ENCODE results near the gene KMT2C.
A peak's percentile ranks its signal among the peaks of the same experiment; 100 is the strongest.
"Not testable (repeated sequence)": the region's sequence is repeated elsewhere in the genome, so short reads cannot be mapped to it uniquely, and the experiment has no call there.

Gene KMT2C

DNA sequence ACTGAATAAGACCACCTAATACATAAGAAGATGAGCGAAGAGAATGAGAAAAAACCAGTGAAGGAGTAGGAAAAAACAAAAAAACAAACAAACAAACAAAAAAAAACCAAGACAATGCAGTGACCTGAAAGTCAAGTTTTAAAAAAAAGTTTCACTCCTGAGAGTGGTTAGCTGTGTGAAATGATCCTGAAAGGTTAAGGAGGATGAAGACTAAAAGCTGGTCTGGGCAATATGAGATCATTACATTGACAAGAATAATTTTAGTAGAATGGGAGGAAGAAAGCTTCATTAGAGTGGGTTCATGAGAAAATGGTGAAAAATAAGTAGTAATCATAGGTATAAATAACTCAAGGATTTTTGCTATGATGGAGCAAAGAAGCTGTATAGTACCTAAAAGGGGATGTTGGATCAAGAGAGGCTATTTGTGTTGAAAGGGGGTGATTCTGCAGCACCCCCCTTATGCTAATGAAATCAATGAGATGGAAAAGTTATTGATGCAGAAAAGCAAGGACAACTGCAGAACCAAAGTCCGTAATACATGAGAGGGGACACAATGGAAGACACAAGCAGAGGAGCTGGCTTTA lies 80.2 kb downstream of the KMT2C start:
- no peak for DNase-seq (ENCODE audit: low spot score)

- peak; percentile 56 for DNase-seq (ENCODE audit: low spot score)
These were observed 81.7 kb downstream of the KMT2C start for GRCh38 chr7:152354061-152354460.

- peak; percentile 22 for DNase-seq (ENCODE audit: low spot score)
These were observed 82.5 kb downstream of the KMT2C start for GRCh38 chr7:152353281-152353680.

GRCh38 chr7:152351747-152352146 lies 84.1 kb downstream of the KMT2C start:
- DNase-seq (ENCODE audit: low spot score): not testable (repeated sequence)

DNA sequence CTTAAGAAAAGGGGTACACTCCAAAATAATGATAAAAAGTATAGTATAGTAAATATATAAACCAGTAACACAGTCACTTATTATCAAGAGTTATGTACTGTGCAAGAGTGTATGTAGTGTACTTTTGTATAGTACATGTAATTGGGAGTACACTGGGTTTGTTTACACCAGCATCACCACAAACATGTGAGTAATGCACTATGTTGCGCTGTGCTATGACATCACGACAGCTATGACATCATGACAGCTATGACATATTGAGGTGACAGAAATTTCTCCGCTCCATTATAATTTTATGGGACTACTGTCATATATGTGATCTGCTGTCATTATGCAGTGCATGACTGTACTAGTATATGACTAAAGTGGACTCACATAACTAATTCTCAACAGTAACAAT lies 84.6 kb downstream of the KMT2C start:
- DNase-seq (ENCODE audit: low spot score): no peak

- DNase-seq (ENCODE audit: low spot score): no peak
These were observed 87.9 kb downstream of the KMT2C start for GRCh38 chr7:152347888-152348287.

- no peak for DNase-seq (ENCODE audit: low spot score)
These were observed 91.5 kb downstream of the KMT2C start for GRCh38 chr7:152344253-152344652.

DNA sequence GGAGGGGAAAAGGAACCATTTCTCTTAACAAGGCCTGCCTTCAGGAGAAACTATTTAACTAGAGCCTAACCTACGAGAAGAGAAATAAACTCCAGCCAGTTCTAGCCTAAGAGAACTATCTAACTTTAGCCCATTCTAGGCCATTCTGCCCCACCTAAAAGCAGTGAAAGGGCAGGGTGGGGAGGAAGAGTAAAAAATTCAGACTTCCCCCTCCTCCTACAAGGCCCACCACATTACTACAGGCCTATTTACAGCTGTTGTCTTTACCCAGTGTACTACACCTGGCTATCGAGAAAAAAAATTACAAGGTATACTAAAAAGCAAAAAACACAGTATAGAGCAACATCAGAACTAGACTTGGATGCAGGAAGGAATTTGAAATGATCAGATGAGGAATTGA lies 93.0 kb downstream of the KMT2C start:
- no peak for DNase-seq (ENCODE audit: low spot score)

DNA sequence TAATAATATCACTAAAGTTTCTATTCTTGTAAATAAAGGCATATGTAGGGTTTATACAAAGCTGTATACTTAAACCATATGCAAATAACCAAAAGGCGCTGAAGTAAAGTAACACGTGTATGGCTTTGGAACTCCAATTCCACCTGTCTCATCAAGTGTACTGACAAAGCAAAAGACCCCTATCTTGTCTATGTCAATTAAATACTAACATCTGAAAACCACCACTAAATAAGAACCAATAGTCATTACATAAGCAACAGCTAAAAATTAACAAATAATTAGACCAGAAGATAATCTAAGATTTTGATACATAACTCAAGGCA lies 93.9 kb downstream of the KMT2C start:
- DNase-seq (ENCODE audit: low spot score): no peak

DNA sequence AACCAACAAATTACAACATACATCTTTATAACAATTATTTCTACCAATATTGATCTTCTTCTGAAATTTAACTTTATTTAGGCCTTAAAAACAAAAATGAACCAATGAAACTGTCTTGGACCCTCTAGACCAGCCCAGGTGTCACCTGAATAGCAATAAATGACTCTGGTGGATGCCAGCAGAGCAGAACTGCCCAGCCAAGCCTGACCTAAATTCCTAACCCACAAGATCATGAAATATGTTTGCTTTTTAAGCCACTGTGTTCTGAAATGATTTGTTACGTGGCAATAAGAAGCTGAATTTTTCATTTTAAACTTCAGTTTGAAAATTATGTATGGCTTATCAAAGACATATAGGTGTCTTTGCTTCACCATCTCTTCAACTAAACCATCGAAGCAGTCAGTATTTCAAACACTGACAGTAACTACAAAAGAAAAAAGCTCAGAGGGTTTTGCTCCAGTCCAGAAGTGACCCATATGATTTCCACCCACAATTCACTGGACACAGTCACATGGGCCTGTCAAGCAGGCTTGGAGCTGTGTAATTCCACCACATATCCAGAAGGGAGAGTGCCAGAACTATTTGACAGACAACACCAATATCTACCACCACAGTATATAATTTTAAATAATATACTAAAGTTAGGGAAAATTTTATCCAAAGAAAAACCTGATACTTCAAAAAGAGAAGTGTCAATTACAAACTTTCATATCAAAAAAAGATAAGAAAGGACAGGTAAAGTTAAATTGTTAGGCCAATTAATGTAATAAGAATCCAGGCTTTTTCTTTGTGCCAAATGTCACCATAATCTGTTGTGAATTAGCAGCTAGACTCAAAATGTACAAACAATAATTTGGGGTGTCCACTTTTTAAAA lies 94.5 kb downstream of the KMT2C start:
- peak; percentile 69 for DNase-seq (ENCODE audit: low spot score)

DNA sequence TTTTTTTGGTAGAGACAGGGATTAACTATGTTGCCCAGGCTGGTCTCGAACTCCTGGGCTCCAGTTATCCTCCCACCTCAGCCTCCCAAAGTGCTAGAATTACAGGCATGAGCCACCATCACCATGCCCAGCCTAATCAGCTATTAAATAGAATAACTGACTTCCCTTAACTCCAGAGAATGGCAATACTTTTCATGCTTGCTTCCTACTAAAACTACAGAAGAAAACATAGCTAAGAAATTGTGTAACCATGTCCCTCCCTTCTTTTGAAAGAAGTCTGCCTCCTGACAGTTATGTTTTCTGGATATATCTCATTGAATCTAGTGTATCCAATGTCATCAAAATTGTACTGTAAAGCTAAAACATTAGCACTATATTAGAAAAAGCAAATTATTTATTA lies 95.6 kb downstream of the KMT2C start:
- DNase-seq (ENCODE audit: low spot score): no peak

- no peak for DNase-seq (ENCODE audit: low spot score)
These were observed 97.2 kb downstream of the KMT2C start for GRCh38 chr7:152338561-152338960.

DNA sequence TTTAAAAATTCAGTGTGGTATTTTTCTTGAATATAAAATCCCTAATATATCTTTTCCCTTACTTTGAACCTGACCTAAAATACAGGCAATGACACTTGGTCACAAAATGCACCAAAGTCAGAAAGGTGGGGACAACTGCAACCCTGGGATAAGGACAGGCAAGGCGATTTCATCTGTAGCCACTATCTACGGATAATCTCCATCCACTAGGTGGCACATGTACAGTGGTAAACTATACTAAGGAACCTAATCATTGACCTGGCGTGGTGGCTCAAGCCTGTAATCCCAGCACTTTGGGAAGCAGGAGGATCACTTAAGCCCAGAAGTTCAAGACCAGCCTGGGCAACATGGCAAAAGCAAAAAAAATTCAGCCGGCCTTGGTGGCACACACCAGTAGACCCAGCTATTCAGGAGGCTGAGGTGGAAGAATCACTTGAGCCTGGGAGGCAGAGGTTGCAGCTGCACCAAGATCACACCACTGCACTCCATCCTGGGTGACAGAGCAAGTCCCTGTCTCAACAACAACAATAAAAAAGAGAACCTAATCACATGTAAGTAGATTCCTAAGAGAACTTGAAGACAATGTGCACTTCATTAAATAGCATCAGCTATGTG lies 98.9 kb downstream of the KMT2C start:
- DNase-seq (ENCODE audit: low spot score): peak; percentile 57

DNA sequence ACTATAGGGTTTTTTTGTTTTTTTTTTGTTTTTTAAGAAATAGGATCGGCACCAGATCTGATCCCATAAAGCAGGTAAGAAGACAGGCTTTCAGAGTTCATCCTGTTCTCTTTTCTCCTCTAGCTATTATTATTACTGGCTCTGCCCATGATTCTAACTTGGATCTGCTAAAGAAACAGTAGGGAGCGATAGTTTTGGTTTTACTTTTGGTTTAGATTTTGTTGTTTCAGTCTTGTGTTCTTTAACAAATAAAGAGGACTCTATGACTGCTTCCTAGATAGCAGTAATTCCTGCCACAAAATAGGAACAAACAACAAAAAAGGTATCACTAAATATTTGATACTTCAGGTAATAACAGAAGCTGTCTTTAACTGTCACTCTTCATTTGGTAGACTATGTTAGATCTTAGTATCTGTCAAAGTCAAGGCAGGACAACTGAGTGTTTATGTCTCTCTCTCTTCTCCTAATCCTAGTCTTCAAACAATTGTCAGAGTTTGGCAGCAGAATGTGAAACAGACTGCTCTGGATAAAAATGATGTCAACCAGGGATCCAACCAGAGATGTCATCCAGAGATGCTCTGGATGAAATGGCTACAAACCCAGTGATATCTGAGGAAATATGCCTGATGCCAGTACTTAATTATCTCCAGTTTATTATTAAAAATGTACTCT lies 99.8 kb downstream of the KMT2C start:
- no peak for DNase-seq (ENCODE audit: low spot score)

DNA sequence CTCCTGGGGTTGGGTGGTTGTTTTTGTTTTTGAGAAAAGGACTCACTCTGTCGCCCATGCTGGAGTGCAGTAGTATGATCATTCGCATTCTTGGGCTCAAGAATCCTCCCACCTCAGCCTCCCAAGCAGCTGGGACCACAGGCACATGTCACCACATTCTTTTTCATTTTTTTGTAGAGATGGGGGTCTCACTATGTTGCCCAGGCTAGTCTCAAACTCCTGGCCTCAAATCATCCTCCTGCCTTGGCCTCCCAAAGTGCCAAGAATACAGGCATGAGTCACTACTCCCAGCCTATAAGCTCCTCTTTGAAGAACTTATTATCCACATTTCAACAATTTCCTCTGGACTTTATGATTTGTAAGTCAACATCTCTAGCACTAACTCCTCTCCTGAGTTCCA lies 102.7 kb downstream of the KMT2C start:
- no peak for DNase-seq (ENCODE audit: low spot score)

GRCh38 chr7:152330827-152331226 lies 105.0 kb downstream of the KMT2C start:
- no peak for DNase-seq (ENCODE audit: low spot score)

- DNase-seq (ENCODE audit: low spot score): no peak
These were observed 106.3 kb downstream of the KMT2C start for GRCh38 chr7:152329469-152329868.

DNA sequence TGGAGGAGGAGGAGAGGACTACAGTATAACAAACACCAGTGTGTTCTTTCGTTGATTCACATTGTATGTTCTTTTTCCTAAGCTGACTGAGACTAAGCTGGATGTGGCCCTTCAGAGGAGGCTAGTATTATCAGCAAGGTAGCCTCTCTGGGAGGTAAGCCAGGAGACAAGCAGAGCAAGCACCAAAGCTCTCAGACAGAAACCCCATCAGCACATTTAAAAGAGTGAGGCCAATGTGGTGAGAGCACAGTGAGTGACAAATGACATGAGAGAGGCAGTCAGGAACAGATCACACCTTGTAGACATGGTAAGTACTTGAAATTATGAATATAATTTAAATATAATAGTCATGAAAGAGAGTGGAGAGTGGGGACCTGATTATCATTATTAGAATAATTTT lies 107.6 kb downstream of the KMT2C start:
- no peak for DNase-seq (ENCODE audit: low spot score)

DNA sequence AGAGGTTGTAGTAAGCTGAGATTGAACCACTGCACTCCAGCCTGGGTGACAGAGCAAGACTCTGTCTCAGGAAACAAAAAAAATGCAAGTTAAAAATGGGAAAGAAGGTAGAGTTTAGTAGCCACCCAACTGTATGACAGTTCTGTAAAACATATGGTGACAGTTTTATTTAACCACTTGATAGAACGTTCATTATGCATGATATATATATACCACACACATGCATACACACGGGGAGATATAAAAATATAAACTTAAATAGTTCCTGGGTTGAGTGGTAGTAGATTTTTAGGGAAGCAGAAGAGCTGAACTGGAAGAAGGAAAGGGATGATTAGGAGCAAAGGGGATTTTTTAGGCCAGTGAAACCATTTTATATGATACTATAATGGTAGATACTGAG lies 120.0 kb downstream of the KMT2C start:
- DNase-seq (ENCODE audit: low spot score): no peak

DNA sequence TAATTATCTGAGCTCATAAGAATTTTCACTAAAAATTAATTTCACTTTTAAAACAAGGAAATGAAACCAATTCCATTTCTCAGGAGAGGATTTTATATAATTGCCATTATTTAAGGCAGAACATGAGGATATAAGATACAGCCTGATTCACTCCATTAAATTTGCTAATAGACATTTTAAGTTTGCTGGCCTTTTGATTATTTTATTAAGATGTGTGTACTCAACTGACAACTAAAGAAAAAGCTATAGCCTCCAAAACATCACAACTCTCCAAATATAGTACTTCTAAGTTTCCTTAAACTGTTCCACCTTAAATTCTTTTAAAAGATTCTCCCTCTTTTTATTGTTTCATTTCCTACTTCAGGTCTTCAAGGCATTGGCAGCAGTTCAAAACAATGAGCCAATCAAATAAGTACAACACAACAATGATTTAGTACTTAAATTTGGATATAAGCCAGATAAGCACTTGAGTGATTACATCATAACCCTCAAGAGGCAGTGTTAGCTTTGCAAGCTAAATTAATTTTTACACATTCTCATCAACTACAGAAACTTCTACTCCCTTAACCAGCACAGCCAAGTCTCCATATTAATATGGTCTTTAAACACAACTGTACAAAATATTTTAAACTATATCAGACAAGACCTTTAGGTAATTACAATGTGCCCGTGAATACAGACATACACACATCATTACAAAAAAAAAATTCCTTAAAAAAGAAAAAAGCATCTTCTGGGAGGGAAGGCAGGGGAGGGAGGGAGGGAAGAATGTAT lies 121.8 kb downstream of the KMT2C start:
- DNase-seq (ENCODE audit: low spot score): peak; percentile 36

DNA sequence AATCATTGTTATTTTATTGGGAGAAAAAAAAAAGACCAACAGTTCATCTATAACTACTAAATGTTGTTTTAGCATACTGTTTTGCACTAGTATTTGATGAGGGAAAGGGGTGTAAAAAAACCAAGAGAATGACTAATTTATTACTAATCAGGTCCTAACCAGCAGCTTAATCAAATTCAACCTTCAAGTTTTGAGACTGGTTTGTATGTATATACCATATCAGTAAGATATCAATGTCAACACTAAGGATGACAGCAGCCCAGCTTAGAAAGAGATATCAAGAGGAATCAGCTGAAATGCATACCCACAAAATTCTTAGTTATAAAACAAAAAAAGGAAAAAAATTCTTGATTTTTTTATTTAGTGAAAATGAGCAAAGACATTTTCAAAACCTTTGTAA lies 122.6 kb downstream of the KMT2C start:
- DNase-seq (ENCODE audit: low spot score): no peak

- peak; percentile 18 for DNase-seq (ENCODE audit: low spot score)
These were observed 123.5 kb downstream of the KMT2C start for GRCh38 chr7:152312316-152312715.

All from GM03348 (cell line).